Erythroblast (primary cell): ENCODE data around the gene LTF.

Experiments
- DNase-seq, 2 experiments: peaks; one replicate each; lab custom pipeline; 2025; lab: John Stamatoyannopoulos, UW
- GATA1 ChIP-seq: IDR thresholded peaks from 2 replicates; pipeline ENCODE4 v1.6.1; 2011; ENCODE audit warnings: low read depth, mild to moderate bottlenecking, control low read depth, low read length, moderate library complexity
- POLR2A ChIP-seq: IDR thresholded peaks from 2 replicates; pipeline ENCODE4 v1.6.1; 2011; ENCODE audit warnings: mild to moderate bottlenecking, low read length

LTF gene

GRCh38 chr3:46482632-46483350 lies 18.1 kb upstream of the LTF start:
- no peak for TF ChIP-seq POLR2A
- TF ChIP-seq GATA1 = no peak
- DNase-seq = no peak

GRCh38 chr3:46481636-46482035 lies 16.9 kb upstream of the LTF start:
- TF ChIP-seq POLR2A (no peak), GATA1 (no peak)
- no peak for DNase-seq

- no peak for DNase-seq
- TF ChIP-seq POLR2A (no peak), GATA1 (no peak)
These were observed 15.9 kb upstream of the LTF start for GRCh38 chr3:46480491-46481195.

- DNase-seq = no peak
- TF ChIP-seq GATA1 (no peak), POLR2A (no peak)
These were observed 15.0 kb upstream of the LTF start for GRCh38 chr3:46479696-46480095.

GRCh38 chr3:46479021-46479420 lies 14.3 kb upstream of the LTF start:
- DNase-seq = no peak
- TF ChIP-seq GATA1 (no peak), POLR2A (no peak)

- TF ChIP-seq GATA1 (no peak), POLR2A (no peak)
- no peak for DNase-seq
These were observed 13.6 kb upstream of the LTF start for GRCh38 chr3:46478341-46478740.

- TF ChIP-seq POLR2A = no peak
- TF ChIP-seq GATA1 = no peak
- no peak for DNase-seq
These were observed 13.1 kb upstream of the LTF start for GRCh38 chr3:46477756-46478155.

- DNase-seq = no peak
- TF ChIP-seq GATA1 (no peak), POLR2A (no peak)
These were observed 12.4 kb upstream of the LTF start for GRCh38 chr3:46477145-46477544.

- TF ChIP-seq POLR2A (no peak), GATA1 (no peak)
These were observed 8.0 kb upstream of the LTF start for GRCh38 chr3:46472736-46473135.

GRCh38 chr3:46471371-46471914 lies 6.7 kb upstream of the LTF start:
- TF ChIP-seq POLR2A (no peak), GATA1 (no peak)
- DNase-seq = no peak

More at GRCh38 chr3:46472736-46473135, 8.0 kb upstream of the LTF start:
- no peak for DNase-seq

GRCh38 chr3:46470831-46471230 lies 6.1 kb upstream of the LTF start:
- DNase-seq = no peak
- TF ChIP-seq GATA1 = no peak
- TF ChIP-seq POLR2A = no peak

GRCh38 chr3:46469680-46470357 lies 5.1 kb upstream of the LTF start:
- no peak for TF ChIP-seq POLR2A
- TF ChIP-seq GATA1 = no peak
- DNase-seq = no peak

- no peak for DNase-seq
These were observed 4.3 kb upstream of the LTF start for GRCh38 chr3:46468753-46469600.

More at GRCh38 chr3:46468753-46469600, 4.3 kb upstream of the LTF start:
- TF ChIP-seq POLR2A = no peak
- no peak for TF ChIP-seq GATA1
